Activated CD8-positive, alpha-beta memory T cell treated with anti-CD3 and anti-CD28 coated beads for 36 hours (primary cell): ENCODE results near the gene PTPRD. TPM values are rescaled to one million over a fixed set of nuclear protein-coding genes. Genes with fewer than 3 reads are reported as not detected.

Experiments
- CTCF ChIA-PET: fragments of 350-600 bp; sonication (Branson Sonifier 250); formaldehyde crosslinking; loops from one replicate; lab custom pipeline; 2021; ENCODE audit warnings: antibody characterized with exemption; lab: Charles Lee
- POLR2A ChIA-PET: fragments of 350-600 bp; sonication (Branson Sonifier 250); formaldehyde crosslinking; loops from one replicate; lab custom pipeline; 2021; ENCODE audit warnings: antibody characterized with exemption; lab: Charles Lee
- total RNA-seq, 2 experiments: library from RNA; stranded (reverse); gene quantifications; one replicate each; pipeline ENCODE4 v1.2.3, GENCODE V29; 2021

The PTPRD gene
- total RNA-seq, 2 experiments from 2014 or later = 0.10 to 0.15 TPM

DNA sequence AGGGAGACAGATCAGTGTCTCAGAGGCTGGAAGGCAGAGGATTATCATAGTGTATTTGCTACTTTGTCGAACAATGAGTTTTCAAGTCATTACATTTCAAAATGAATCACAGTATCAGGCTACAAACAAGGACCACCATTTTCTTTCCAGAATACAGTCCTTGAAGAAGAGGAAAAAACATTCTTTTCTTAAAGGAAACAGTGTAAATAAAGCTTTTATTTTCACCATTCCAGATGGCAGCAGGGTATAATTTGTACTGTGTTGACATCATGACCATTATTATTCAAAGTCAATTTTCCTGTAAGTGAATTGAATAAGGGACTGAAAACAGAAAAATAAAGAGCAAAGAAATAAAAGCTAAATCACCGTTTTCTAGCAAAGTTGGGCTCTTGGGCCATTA lies 2076.0 kb downstream of the PTPRD start:
- POLR2A ChIA-PET = no interaction called here
- CTCF ChIA-PET = no interaction called here

- CTCF ChIA-PET = no interaction called here
- POLR2A ChIA-PET = no interaction called here
These were observed 2078.0 kb downstream of the PTPRD start for GRCh38 chr9:8534828-8535227.

DNA sequence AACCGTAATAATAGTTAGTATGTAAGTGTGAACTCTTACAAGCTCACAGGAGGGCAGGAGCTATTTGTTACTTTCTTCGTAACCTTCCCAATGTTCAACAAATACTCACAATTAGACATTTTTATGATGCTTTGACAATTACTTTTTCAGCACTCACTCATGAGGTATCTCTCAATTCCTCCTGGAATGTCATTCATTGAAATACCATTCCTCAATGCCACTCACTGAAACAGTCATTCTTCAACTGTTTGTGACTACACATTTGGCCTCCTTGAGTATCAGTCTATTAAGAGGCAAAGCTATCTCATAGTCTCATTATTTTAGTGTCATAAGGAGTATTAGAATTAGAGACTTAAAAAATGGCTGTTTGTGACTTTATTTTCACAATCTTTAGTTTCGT lies 2079.1 kb downstream of the PTPRD start:
- CTCF ChIA-PET = no interaction called here

DNA sequence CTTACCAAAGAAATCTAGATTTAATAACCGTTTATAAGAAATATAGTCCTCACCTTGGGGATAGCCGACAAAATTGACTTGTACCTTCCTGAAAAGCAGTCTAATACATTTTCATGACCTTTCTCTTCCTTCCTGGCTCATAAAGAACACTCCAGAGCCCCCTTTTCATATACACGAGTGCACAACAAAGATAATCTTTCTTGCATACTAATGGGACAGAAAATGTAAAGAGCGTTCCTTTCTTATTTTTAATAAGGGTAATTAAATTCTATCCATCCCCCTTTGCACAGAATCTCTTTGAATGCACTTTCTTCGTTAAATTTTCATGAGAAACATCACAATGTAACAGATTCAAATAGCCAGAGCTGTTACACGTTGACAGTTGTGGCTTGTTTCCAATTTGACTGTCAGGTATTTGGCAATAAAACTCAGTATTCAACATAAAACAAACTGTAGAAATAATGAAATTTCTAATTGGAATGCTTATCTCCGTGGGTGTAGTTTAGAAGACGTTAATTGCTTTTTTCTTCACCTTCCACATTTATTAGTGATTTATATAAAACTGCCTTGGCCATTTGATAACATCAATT lies 2080.9 kb downstream of the PTPRD start:
- POLR2A ChIA-PET = no interaction called here
- CTCF ChIA-PET = no interaction called here

More for the DNA sequence above, 2079.1 kb downstream of the PTPRD start:
- POLR2A ChIA-PET = no interaction called here

- CTCF ChIA-PET = no interaction called here
- POLR2A ChIA-PET = no interaction called here
These were observed 2091.7 kb downstream of the PTPRD start for GRCh38 chr9:8521112-8521511.

GRCh38 chr9:8515748-8516147 lies 2097.1 kb downstream of the PTPRD start:
- ChIA-PET CTCF (no interaction called here), POLR2A (no interaction called here)

DNA sequence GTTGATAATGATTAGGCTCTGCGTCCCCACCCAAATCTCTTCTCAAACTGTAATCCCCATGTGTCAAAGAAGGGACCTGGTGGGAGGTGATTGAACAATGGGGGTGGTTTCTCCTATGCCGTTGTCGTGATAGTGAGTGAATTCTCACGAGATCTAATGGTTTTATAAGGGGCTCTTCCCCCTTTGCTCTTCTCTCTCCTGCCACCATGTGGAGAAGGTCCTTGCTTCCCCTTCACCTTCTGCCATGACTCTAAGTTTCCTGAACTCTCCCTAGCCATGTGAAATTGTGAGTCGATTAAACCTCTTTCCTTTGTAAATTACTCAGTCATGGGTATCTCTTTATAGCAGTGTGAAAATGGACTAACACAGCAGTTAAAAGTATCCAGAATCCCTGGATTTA lies 2098.0 kb downstream of the PTPRD start:
- POLR2A ChIA-PET = no interaction called here
- CTCF ChIA-PET = no interaction called here

GRCh38 chr9:8508671-8509290 lies 2104.0 kb downstream of the PTPRD start:
- ChIA-PET CTCF (no interaction called here), POLR2A (no interaction called here)

- ChIA-PET CTCF (no interaction called here), POLR2A (no interaction called here)
These were observed 2118.2 kb downstream of the PTPRD start for GRCh38 chr9:8494571-8494970.

DNA sequence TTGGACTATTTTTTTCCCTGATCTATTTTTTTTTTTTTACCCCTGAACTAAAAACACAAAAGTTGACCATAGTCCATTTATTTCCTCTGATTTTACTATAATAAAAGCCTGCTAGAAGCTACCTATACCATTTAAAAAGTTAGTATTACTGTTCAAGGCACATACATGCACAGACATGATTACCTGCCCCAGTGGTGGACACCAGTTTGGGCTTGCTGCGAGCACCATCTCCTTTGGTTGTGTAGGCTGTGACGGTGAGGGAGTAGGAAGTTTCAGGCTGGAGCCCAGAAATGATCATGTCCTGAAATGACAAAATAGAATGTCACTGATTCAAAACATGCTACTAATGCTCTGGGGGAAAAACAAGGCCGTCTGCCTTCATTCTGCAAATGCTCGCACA lies 2120.1 kb downstream of the PTPRD start:
- CTCF ChIA-PET = no interaction called here
- POLR2A ChIA-PET = no interaction called here

- POLR2A ChIA-PET = no interaction called here
- CTCF ChIA-PET = no interaction called here
These were observed 2120.8 kb downstream of the PTPRD start for GRCh38 chr9:8492024-8492423.

DNA sequence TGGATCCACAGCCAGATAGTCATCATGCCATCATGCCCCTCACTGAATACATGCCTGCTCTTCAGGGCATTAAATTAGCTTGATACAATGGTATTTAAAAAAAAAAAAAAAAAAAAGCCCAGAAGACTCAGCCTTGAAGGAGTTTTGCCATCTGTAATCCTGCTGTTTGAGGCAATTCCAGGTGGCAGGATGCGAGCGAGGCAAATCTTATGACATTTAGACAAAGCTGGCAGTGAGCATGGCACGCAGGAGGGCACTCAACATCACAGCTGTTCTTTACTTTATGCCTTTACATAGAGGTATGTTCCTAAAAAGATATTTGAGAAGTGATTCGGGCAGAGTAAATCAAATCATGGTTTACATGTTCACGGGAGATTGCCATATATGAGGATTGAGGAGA lies 2121.2 kb downstream of the PTPRD start:
- CTCF ChIA-PET = interaction anchor here (0.6 kb wide), 1 partner anchor 50 kb away, joined by 3 read pairs; no protein-coding TSS in a partner anchor
- POLR2A ChIA-PET = no interaction called here

DNA sequence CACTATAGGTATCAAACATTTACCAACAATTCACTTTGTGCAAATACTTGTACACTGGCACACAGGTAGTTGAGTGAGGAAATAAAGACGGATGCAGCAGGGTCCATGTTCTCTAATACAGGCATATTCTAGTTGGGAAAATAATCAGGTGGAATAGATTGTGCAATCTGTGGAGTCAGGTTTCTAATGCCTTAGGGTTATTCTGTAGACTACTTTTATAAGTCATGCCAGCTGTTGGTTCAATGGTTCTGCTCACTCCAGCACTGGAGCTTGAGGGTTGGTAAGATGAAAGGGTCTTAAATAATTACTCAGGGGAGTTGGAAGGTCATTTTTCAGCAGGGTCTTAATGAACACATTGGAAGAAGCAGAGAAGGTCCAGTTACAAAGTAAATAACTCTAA lies 2123.0 kb downstream of the PTPRD start:
- ChIA-PET CTCF (no interaction called here), POLR2A (no interaction called here)

- ChIA-PET CTCF (no interaction called here), POLR2A (no interaction called here)
These were observed 2126.7 kb downstream of the PTPRD start for GRCh38 chr9:8486095-8486494.

DNA sequence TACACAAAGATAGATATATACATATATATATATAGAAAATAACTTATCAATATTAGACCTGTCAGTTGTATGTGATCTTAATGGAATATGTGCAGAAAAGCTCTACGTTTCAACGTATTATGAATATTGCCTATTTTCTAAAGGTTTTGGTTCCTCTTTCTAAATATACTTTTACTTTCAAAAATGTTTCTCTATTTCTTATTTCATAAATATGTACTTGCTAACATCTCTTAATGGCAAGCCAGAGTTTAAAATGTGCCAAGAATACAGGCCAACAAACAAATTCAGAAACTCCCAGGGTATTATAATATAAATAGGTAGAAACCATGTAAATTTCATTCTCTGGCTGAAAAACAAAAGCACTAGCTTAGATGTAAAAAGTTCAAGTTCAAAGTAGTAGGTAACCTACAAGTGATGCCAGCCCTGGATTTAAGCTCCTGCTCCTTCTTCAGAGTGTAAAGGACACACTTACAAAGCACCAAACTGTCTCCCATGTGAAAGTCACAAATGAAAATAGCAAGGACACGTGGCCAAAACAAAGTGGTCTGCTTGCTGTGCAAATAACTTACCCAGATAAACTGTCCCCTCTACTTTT lies 2128.1 kb downstream of the PTPRD start:
- POLR2A ChIA-PET = no interaction called here
- CTCF ChIA-PET = no interaction called here

GRCh38 chr9:8477450-8477849 lies 2135.4 kb downstream of the PTPRD start:
- CTCF ChIA-PET = no interaction called here

DNA sequence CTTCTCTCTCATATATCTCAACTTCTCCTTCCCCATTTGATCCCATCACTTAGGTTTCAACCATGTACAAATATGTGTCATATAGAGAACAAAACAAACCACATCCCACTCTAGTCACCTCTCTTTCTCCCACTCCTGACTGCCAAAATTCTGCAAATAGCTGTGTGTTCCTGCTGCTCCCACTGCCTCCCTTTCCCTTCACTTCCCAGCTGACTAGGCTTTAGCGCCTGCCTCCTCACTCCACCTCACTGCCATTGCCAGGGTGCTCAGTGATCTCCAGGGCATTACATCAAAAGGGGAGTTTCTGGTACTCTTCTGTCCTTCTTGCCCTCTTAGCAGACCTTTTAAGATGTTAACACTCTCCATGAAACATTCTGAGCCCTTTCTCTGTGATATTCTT lies 2137.9 kb downstream of the PTPRD start:
- ChIA-PET POLR2A (no interaction called here), CTCF (interaction anchor here (0.6 kb wide), 1 partner anchor 268 kb away, joined by 4 read pairs; no protein-coding TSS in a partner anchor)

More at GRCh38 chr9:8477450-8477849, 2135.4 kb downstream of the PTPRD start:
- POLR2A ChIA-PET = no interaction called here

DNA sequence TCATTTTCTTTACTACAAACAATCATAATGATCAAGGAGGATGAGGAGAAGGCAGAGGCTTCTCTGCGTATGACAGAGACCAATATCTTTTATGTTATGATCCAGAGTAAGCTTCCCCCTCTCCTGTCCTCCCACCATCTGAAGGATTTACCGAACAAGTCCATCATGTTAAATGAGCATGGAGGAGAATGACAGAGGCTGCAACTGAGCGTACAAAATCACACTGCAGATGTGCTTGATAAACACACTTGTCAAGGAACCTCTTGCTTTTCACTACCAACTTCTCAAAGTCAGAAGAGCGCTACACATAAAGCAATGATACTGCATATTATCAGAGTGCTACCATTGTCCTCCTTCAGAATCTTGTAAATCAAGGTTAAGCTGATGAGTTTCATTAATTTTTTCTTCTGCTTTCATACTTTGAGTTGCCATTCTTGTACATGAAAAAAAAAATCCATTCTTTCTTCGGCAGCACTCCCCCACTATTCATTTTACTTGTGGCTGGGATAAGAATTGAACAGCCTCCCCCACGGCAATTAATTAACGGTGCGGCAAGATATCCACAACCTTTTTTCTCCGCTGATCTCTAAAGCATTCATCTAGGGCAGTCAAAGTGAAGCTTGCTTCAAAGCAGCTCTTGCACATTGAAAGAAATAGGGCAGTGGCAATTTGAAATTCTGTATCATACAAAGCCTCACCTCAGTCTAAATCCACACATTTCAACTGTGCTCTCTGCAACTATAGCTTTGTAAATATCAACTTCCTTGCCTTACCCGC lies 2139.4 kb downstream of the PTPRD start:
- CTCF ChIA-PET = no interaction called here
- POLR2A ChIA-PET = no interaction called here

DNA sequence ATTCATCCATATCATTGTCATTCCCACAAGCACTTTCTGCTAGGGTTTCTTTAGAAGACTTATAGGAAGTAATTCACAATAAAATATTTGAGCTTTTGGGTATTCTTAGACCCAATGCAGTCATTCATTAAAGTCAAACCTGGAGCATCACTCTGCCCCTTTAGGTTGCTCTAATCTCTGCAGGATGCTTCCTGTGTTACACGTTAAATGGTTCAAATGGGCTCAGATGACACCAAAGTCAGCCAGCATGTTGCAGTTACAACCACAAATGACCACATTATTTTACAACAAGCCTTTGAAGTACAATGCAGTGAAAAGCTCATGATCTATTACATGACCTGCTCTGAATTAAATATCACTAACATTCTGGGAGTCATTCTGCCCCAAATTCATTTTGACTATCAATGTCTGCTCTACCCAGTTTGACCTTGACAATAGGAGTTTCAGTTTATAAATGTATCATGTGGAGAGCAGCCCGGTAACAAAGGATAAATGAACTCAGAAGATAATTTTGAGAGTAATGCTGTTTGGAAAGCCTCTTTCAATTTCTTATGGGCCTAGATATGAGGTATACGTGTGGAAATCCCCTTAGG lies 2144.7 kb downstream of the PTPRD start:
- POLR2A ChIA-PET = no interaction called here
- CTCF ChIA-PET = no interaction called here

GRCh38 chr9:8457816-8458215 lies 2155.0 kb downstream of the PTPRD start:
- CTCF ChIA-PET = no interaction called here
- POLR2A ChIA-PET = no interaction called here
